SK-N-SH (cell line): Measurements from ENCODE around the gene BMX. TPM values are rescaled to one million over a fixed set of nuclear protein-coding genes. Genes with fewer than 3 reads are reported as not detected.

ENCODE experiments used
- CTCF ChIA-PET: fragments of 300-600, 350-600 bp; formaldehyde crosslinking; extraction: SDS; loops from one replicate; lab custom pipeline; 2021; lab: Yijun Ruan, JAX
- POLR2A ChIA-PET: fragments of 350-600 bp; sonication (Branson Sonifier 250); formaldehyde crosslinking; extraction: SDS; loops from one replicate; lab custom pipeline; 2020; ENCODE audit warnings: antibody characterized with exemption, inconsistent platforms; lab: Yijun Ruan, JAX
- DNase-seq: peaks from one replicate; pipeline ENCODE4 v3.0.0; 2012
- H2AFZ ChIP-seq: fragments of 200-600 bp; sonication (generic); 2 replicates; pipeline ENCODE4 v1.8.1; 2016; ENCODE audit warnings: antibody characterized with exemption, mild to moderate bottlenecking, low read depth
- H3F3A ChIP-seq: fragments of 200-600 bp; sonication (generic); replicated peaks from 2 replicates; pipeline ENCODE3; 2016; ENCODE audit warnings: antibody characterized with exemption, mild to moderate bottlenecking; ENCODE audit not compliant: insufficient read depth
- H3K27ac ChIP-seq, 2 experiments: fragments of 200-500 bp in 1 of 2; fragments of 200-600 bp in 1 of 2; sonication (Bioruptor generic) in 1 of 2; sonication (generic), shearing (Covaris generic) in 1 of 2; 2 replicates each; pipeline versions ENCODE4 v1.5.1 to v1.6.1; 2014 to 2016; ENCODE audit warnings: low read depth in 2 of 2, inconsistent platforms in 1 of 2, low read length in 1 of 2, mild to moderate bottlenecking in 1 of 2, mixed read lengths in 1 of 2
- H3K27me3 ChIP-seq: fragments of 200-600 bp; sonication (generic), shearing (Covaris generic); 2 replicates; pipeline ENCODE4 v1.6.1; 2016; ENCODE audit warnings: mixed run types; ENCODE audit not compliant: insufficient read depth
- H3K36me3 ChIP-seq, 2 experiments: fragments of 200-500 bp in 1 of 2; fragments of 200-600 bp in 1 of 2; sonication (Bioruptor generic) in 1 of 2; sonication (generic) in 1 of 2; replicated peaks in 1 of 2; 2 replicates each; pipeline versions ENCODE3 to v1.5.1; 2014 to 2016; ENCODE audit warnings: low read length in 1 of 2, mild to moderate bottlenecking in 1 of 2; ENCODE audit not compliant: insufficient read depth in 2 of 2, control insufficient read depth in 1 of 2
- H3K4me1 ChIP-seq, 2 experiments: fragments of 200-500 bp in 1 of 2; fragments of 200-600 bp in 1 of 2; sonication (Bioruptor generic) in 1 of 2; sonication (generic), shearing (Covaris generic) in 1 of 2; 2 replicates each; pipeline versions ENCODE4 v1.5.1 to v1.6.1; 2014 to 2016; ENCODE audit warnings: low read depth in 1 of 2, low read length in 1 of 2, mixed run types in 1 of 2; ENCODE audit not compliant: insufficient read depth in 2 of 2, control insufficient read depth in 1 of 2
- H3K4me2 ChIP-seq: fragments of 200-600 bp; sonication (generic), shearing (Covaris generic); 2 replicates; pipeline ENCODE4 v1.6.1; 2017; ENCODE audit warnings: mixed run types
- H3K4me3 ChIP-seq, 2 experiments: fragments of 200-500 bp in 1 of 2; fragments of 200-600 bp in 1 of 2; sonication (Bioruptor generic) in 1 of 2; sonication (generic), shearing (Covaris generic) in 1 of 2; 2 replicates each; pipeline versions ENCODE4 v1.5.1 to v1.8.1; 2014 to 2016; ENCODE audit warnings: low read depth in 2 of 2, inconsistent platforms in 1 of 2, low read length in 1 of 2, mild to moderate bottlenecking in 1 of 2, mixed read lengths in 1 of 2, moderate library complexity in 1 of 2
- H3K79me2 ChIP-seq: fragments of 200-600 bp; sonication (generic); 2 replicates; pipeline ENCODE4 v1.8.1; 2017; ENCODE audit warnings: mild to moderate bottlenecking; ENCODE audit not compliant: insufficient read depth
- H3K9ac ChIP-seq: fragments of 200-600 bp; sonication (generic); 2 replicates; pipeline ENCODE4 v1.6.1; 2017; ENCODE audit warnings: mixed run types
- H3K9me2 ChIP-seq: fragments of 200-600 bp; sonication (generic); 2 replicates; pipeline ENCODE4 v1.6.1; 2017; ENCODE audit warnings: mixed run types
- H3K9me3 ChIP-seq: fragments of 200-600 bp; sonication (generic); 2 replicates; pipeline ENCODE4 v1.6.1; 2017; ENCODE audit warnings: mixed run types, mild to moderate bottlenecking, moderate library complexity
- H4K20me1 ChIP-seq: fragments of 200-600 bp; sonication (generic); 2 replicates; pipeline ENCODE4 v1.6.1; 2017; ENCODE audit warnings: mild to moderate bottlenecking, mixed run types; ENCODE audit not compliant: insufficient read depth
- CHD2 ChIP-seq: fragments of 150-350 bp; IDR thresholded peaks from 2 replicates; pipeline ENCODE4 v1.6.1; 2018; ENCODE audit warnings: low read length; ENCODE audit not compliant: partially characterized antibody
- ELF1 ChIP-seq: IDR thresholded peaks from 2 replicates; pipeline ENCODE4 v1.4.0; 2012
- EP300 ChIP-seq, 2 experiments: IDR thresholded peaks; 2 replicates each; pipeline versions ENCODE4 v1.4.0 to v1.6.1; 2012; ENCODE audit warnings: borderline replicate concordance in 1 of 2, low read depth in 1 of 2, low read length in 1 of 2
- EZH2phosphoT487 ChIP-seq: fragments of 200-600 bp; sonication (generic); IDR thresholded peaks from 2 replicates; pipeline ENCODE4 v1.6.1; 2017; ENCODE audit warnings: low read depth, mixed run types, mild to moderate bottlenecking, antibody characterized with exemption, moderate library complexity, borderline replicate concordance
- FOSL2 ChIP-seq: IDR thresholded peaks from 2 replicates; pipeline ENCODE4 v1.4.0; 2012; ENCODE audit warnings: low read depth, mild to moderate bottlenecking, moderate library complexity, borderline replicate concordance
- FOXM1 ChIP-seq: IDR thresholded peaks from 2 replicates; pipeline ENCODE4 v1.4.0; 2012; ENCODE audit warnings: low read depth, mild to moderate bottlenecking
- MAX ChIP-seq: IDR thresholded peaks from 2 replicates; pipeline ENCODE4 v1.4.0; 2012; ENCODE audit warnings: low read depth
- MEF2A ChIP-seq: IDR thresholded peaks from 2 replicates; pipeline ENCODE4 v1.4.0; 2012; ENCODE audit warnings: low read depth, borderline replicate concordance
- MXI1 ChIP-seq: IDR thresholded peaks from 2 replicates; pipeline ENCODE4 v1.6.1; 2012; ENCODE audit warnings: mild to moderate bottlenecking, low read depth, low read length, improper control_type of control experiment
- NFIC ChIP-seq: IDR thresholded peaks from 2 replicates; pipeline ENCODE4 v1.4.0; 2012; ENCODE audit warnings: borderline replicate concordance
- REST ChIP-seq: IDR thresholded peaks from 2 replicates; pipeline ENCODE4 v1.6.1; 2012; ENCODE audit warnings: mild to moderate bottlenecking, low read depth, low read length, moderate library complexity
- RFX5 ChIP-seq: IDR thresholded peaks from 2 replicates; pipeline ENCODE4 v1.6.1; 2012; ENCODE audit warnings: mild to moderate bottlenecking, improper control_type of control experiment, low read length
- RXRA ChIP-seq: IDR thresholded peaks from 2 replicates; pipeline ENCODE4 v1.4.0; 2012; ENCODE audit warnings: low read depth, mild to moderate bottlenecking, borderline replicate concordance
- TEAD4 ChIP-seq: IDR thresholded peaks from 2 replicates; pipeline ENCODE4 v1.4.0; 2012; ENCODE audit warnings: mild to moderate bottlenecking, borderline replicate concordance; ENCODE audit not compliant: insufficient read depth
- USF1 ChIP-seq: IDR thresholded peaks from 2 replicates; pipeline ENCODE4 v1.4.0; 2012; ENCODE audit warnings: low read depth, borderline replicate concordance
- WGBS: methylation state at CpG from one replicate; pipeline ENCODE4 v1.1.6; 2017; ENCODE audit warnings: low lambda C conversion rate; 5-methylcytosine and 5-hydroxymethylcytosine counted together
- polyA plus RNA-seq, 3 experiments: library from polyadenylated mRNA; depleted of rRNA; stranded (reverse); fragments of >200 nt; gene quantifications; 2 replicates each; pipeline ENCODE4 v1.2.3, GENCODE V29; 2012

BMX gene
- polyA plus RNA-seq, 1 of the 3 experiments (the other 2 are of a cell fraction) = not detected

DNA sequence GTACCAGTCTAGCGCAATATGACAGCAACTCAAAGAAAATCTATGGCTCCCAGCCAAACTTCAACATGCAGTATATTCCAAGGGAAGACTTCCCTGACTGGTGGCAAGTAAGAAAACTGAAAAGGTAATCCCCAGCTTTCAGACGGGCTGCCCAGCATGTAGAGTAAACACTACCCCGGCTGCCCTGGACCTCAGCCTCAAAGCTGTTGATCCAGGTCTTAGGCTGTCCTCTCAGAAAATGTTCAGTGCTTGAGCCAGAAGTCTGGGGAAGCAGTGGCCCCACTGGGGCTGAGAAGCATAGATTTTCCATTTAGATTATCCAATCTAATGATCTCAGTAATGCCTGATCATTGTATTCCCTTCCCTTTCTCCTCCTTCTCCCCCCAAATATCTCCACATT lies 21.9 kb downstream of the BMX start:
- no peaks in the 10 kb centered on the region for H4K20me1 ChIP-seq
- no peak overlapping the region for H3K4me2 ChIP-seq
- ChIA-PET CTCF (no interaction called here), POLR2A (no interaction called here)
- no peaks in the 10 kb centered on the region for H3K27me3 ChIP-seq
- no peak overlapping the region for H3K27ac ChIP-seq
- no peak for DNase-seq
- no peaks in the 10 kb centered on the region for H3K9me3 ChIP-seq
- 64% methylated on average over 3 of the region's 3 CpGs for WGBS
- H2AFZ ChIP-seq = no peak overlapping the region
- H3F3A ChIP-seq = no peaks in the 10 kb centered on the region
- no peaks in the 10 kb centered on the region for H3K36me3 ChIP-seq
- TF ChIP-seq CHD2 (no peak), REST (no peak)
- H3K4me3 ChIP-seq = no peak overlapping the region
- no peak overlapping the region for H3K9ac ChIP-seq
- no peaks in the 10 kb centered on the region for H3K4me1 ChIP-seq
- no peaks in the 10 kb centered on the region for H3K79me2 ChIP-seq
- no peaks in the 10 kb centered on the region for H3K9me2 ChIP-seq

DNA sequence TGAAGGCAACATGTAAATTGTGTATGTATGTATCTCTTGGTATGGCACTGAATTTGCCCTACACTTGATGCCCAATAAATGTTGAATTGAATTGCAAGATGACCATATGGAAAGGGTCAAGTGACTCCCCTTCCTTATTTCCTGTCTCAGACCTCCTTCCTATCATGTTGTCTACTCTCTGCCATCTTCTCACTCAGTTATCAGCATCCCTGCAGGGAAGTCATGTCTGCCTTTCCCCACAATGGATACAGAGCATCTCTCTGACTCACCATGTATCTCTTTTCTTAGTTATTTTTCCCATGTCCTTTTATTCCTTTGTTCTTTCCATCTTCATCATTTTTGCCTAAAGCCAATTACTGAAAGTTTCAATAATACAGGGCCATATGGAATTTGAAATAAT lies 22.5 kb downstream of the BMX start:
- Histone ChIP-seq H3K4me1 (no peaks in the 10 kb centered on the region), H3K9ac (no peak overlapping the region), H3K4me3 (no peak overlapping the region), H4K20me1 (no peaks in the 10 kb centered on the region), H3K4me2 (no peak overlapping the region), H3K9me2 (no peaks in the 10 kb centered on the region), H3K27me3 (no peaks in the 10 kb centered on the region), H3F3A (no peaks in the 10 kb centered on the region), H3K9me3 (no peaks in the 10 kb centered on the region), H3K27ac (no peak overlapping the region), H3K79me2 (no peaks in the 10 kb centered on the region), H2AFZ (no peak overlapping the region), H3K36me3 (no peaks in the 10 kb centered on the region)
- POLR2A ChIA-PET = no interaction called here
- CTCF ChIA-PET = interaction anchor here (1.2 kb wide), 1 partner anchor 25 kb away, joined by 6 read pairs; no protein-coding TSS in a partner anchor
- TF ChIP-seq TEAD4 (no peak), RXRA (no peak), USF1 (no peak), ELF1 (no peak), NFIC (no peak), FOSL2 (no peak), FOXM1 (no peak), EZH2phosphoT487 (no peak), MAX (no peak), EP300 (IDR thresholded peaks at IDR 0.05; ENCODE audit: borderline replicate concordance in 1 of 2, low read depth in 1 of 2, low read length in 1 of 2) (no peak), MEF2A (no peak), MXI1 (no peak), RFX5 (no peak)
- DNase-seq = no peak
